Ovary (tissue), 3 donors: ENCODE results near the gene MAP3K19.

Source experiments
- CTCF ChIP-seq, 3 donors: fragments of 450-650 bp in 2 of 3; fragments of 200-600 bp in 1 of 3; IDR thresholded peaks; one replicate each; pipeline versions ENCODE4 v1.5.1 to v1.8.0; 2016 to 2022; ENCODE audit warnings: antibody characterized with exemption in 3 of 3, mild to moderate bottlenecking in 1 of 3
- POLR2A ChIP-seq: fragments of 450-650 bp; IDR thresholded peaks from one replicate; pipeline ENCODE4 v1.6.1; 2017; ENCODE audit warnings: antibody characterized with exemption, mild to moderate bottlenecking, moderate library complexity
- donor health status: DM: no; HTN: no; CAD: no.

GRCh38 chr2:135029481-135030134 is 17.6 kb downstream of the MAP3K19 start:
- TF ChIP-seq CTCF (IDR thresholded peaks at IDR 0.05) = no peak
- TF ChIP-seq POLR2A = no peak
